IMR-90 (cell line): ENCODE data around the gene ADAMTS8. TPM values are rescaled to one million over a fixed set of nuclear protein-coding genes. Genes with fewer than 3 reads are reported as not detected.
A peak's percentile ranks its signal among the peaks of the same experiment; 100 is the strongest.

Experiments used
- ATAC-seq: fragments of 200-7000 bp; cut with Tn5 transposase; 2 replicates; pipeline ENCODE4 v1.9.1; 2020; ENCODE audit warnings: low read depth, mild to moderate bottlenecking, moderate library complexity
- BruUV-seq: library from RNA; stranded (reverse); fragments of 400-500 nt; replicated peaks from 2 replicates; lab custom pipeline; 2021; lab: Mats Ljungman, UMichigan
- CTCF ChIA-PET: fragments of 300-600 bp; formaldehyde crosslinking; extraction: SDS; loops from one replicate; lab custom pipeline; 2021; ENCODE audit warnings: antibody characterized with exemption; lab: Yijun Ruan, JAX
- POLR2A ChIA-PET: fragments of 300-600 bp; sonication (Branson Sonifier 250); formaldehyde crosslinking; loops from one replicate; lab custom pipeline; 2022; ENCODE audit warnings: antibody characterized with exemption; ENCODE audit not compliant: unreplicated experiment; lab: Charles Lee
- DNase-seq: peaks from one replicate; pipeline ENCODE4 v3.0.0; 2013
- H2AFZ ChIP-seq: replicated peaks from 2 replicates; pipeline ENCODE3; 2013; ENCODE audit warnings: low read length, mild to moderate bottlenecking; ENCODE audit not compliant: poor library complexity
- H2AK5ac ChIP-seq: 2 replicates; pipeline ENCODE4 v1.6.1; 2013; ENCODE audit warnings: low read depth, low read length, inconsistent platforms
- H2AK9ac ChIP-seq: replicated peaks from 2 replicates; pipeline ENCODE3; 2013; ENCODE audit warnings: mild to moderate bottlenecking, low read depth, low read length, moderate library complexity; ENCODE audit not compliant: poor library complexity
- H2BK120ac ChIP-seq: 2 replicates; pipeline ENCODE4 v1.6.1; 2013; ENCODE audit warnings: low read depth, low read length, inconsistent platforms
- H2BK15ac ChIP-seq: 3 replicates; pipeline ENCODE4 v1.6.1; 2013; ENCODE audit warnings: low read depth, low read length, inconsistent platforms
- H2BK20ac ChIP-seq: 2 replicates; pipeline ENCODE4 v1.6.1; 2013; ENCODE audit warnings: low read depth, mild to moderate bottlenecking, inconsistent platforms, low read length, moderate library complexity
- H2BK5ac ChIP-seq: 2 replicates; pipeline ENCODE4 v1.6.1; 2013; ENCODE audit warnings: mild to moderate bottlenecking, low read depth, low read length, inconsistent platforms; ENCODE audit not compliant: poor library complexity, severe bottlenecking
- H3K14ac ChIP-seq: replicated peaks from 2 replicates; pipeline ENCODE4 v1.6.1; 2013; ENCODE audit warnings: low read depth, low read length, inconsistent platforms
- H3K18ac ChIP-seq: 2 replicates; pipeline ENCODE4 v1.6.1; 2013; ENCODE audit warnings: low read depth, low read length, control low read depth
- H3K23ac ChIP-seq: 2 replicates; pipeline ENCODE4 v1.6.1; 2013; ENCODE audit warnings: low read depth, low read length, inconsistent platforms
- H3K27ac ChIP-seq: 2 replicates; pipeline ENCODE4 v1.5.1; 2013; ENCODE audit warnings: mild to moderate bottlenecking, control low read depth, low read length; ENCODE audit not compliant: insufficient read depth
- H3K27me3 ChIP-seq: 2 replicates; pipeline ENCODE4 v1.6.1; 2013; ENCODE audit warnings: low read length; ENCODE audit not compliant: control insufficient read depth, insufficient read depth
- H3K36me3 ChIP-seq: 2 replicates; pipeline ENCODE4 v1.6.1; 2013; ENCODE audit warnings: low read length, mixed read lengths; ENCODE audit not compliant: control insufficient read depth, insufficient read depth
- H3K4ac ChIP-seq: 2 replicates; pipeline ENCODE4 v1.6.1; 2013; ENCODE audit warnings: low read depth, low read length, inconsistent platforms
- H3K4me1 ChIP-seq: 2 replicates; pipeline ENCODE4 v1.6.1; 2013; ENCODE audit warnings: low read length, mixed read lengths; ENCODE audit not compliant: control insufficient read depth, insufficient read depth
- H3K4me2 ChIP-seq: 2 replicates; pipeline ENCODE4 v1.6.1; 2013; ENCODE audit warnings: low read depth, mild to moderate bottlenecking, control low read depth, low read length, moderate library complexity
- H3K4me3 ChIP-seq: 2 replicates; pipeline ENCODE4 v1.5.1; 2013; ENCODE audit warnings: low read depth, mild to moderate bottlenecking, control low read depth, low read length, moderate library complexity; ENCODE audit not compliant: insufficient read depth
- H3K56ac ChIP-seq: 2 replicates; pipeline ENCODE4 v1.6.1; 2013; ENCODE audit warnings: low read length, inconsistent platforms; ENCODE audit not compliant: insufficient read depth; ENCODE audit errors: extremely low read depth
- H3K79me1 ChIP-seq, 2 experiments: 2 replicates each; pipeline ENCODE4 v1.6.1; 2013; ENCODE audit warnings: low read length in 2 of 2, inconsistent platforms in 1 of 2, low read depth in 1 of 2
- H3K9ac ChIP-seq: 2 replicates; pipeline ENCODE4 v1.6.1; 2013; ENCODE audit warnings: low read depth, low read length, control low read depth
- H3K9me1 ChIP-seq: 2 replicates; pipeline ENCODE4 v1.6.1; 2013; ENCODE audit warnings: low read length, inconsistent platforms; ENCODE audit not compliant: insufficient read depth
- H3K9me3 ChIP-seq: 2 replicates; pipeline ENCODE4 v1.6.1; 2013; ENCODE audit warnings: low read length; ENCODE audit not compliant: control insufficient read depth, insufficient read depth
- H4K20me1 ChIP-seq: 2 replicates; pipeline ENCODE4 v1.6.1; 2013; ENCODE audit warnings: low read length, inconsistent platforms; ENCODE audit not compliant: insufficient read depth
- H4K5ac ChIP-seq: 2 replicates; pipeline ENCODE4 v1.6.1; 2013; ENCODE audit warnings: mild to moderate bottlenecking, low read depth, low read length, control low read depth
- H4K8ac ChIP-seq, 2 experiments: 2 replicates each; pipeline ENCODE4 v1.6.1; 2013; ENCODE audit warnings: low read depth in 2 of 2, low read length in 2 of 2, control low read depth in 1 of 2, inconsistent platforms in 1 of 2
- H4K91ac ChIP-seq: 2 replicates; pipeline ENCODE4 v1.6.1; 2013; ENCODE audit warnings: low read depth, low read length, inconsistent platforms; ENCODE audit not compliant: insufficient read depth
- MAZ ChIP-seq: IDR thresholded peaks from 2 replicates; pipeline ENCODE4 v1.6.1; 2012; ENCODE audit warnings: low read depth, mild to moderate bottlenecking, low read length, improper control_type of control experiment, moderate library complexity, borderline replicate concordance
- MXI1 ChIP-seq: IDR thresholded peaks from 2 replicates; pipeline ENCODE4 v1.6.1; 2012; ENCODE audit warnings: low read depth, mild to moderate bottlenecking, low read length, moderate library complexity, borderline replicate concordance
- NFE2L2 ChIP-seq: fragments of 150-350 bp; IDR thresholded peaks from 2 replicates; pipeline ENCODE4 v1.6.1; 2016; ENCODE audit warnings: low read depth, mild to moderate bottlenecking, low read length
- POLR2A ChIP-seq: IDR thresholded peaks from 2 replicates; pipeline ENCODE4 v1.6.1; 2012; ENCODE audit warnings: mild to moderate bottlenecking, low read depth, low read length
- RAD21 ChIP-seq: IDR thresholded peaks from 2 replicates; pipeline ENCODE4 v1.6.1; 2012; ENCODE audit warnings: low read length, improper control_type of control experiment
- RCOR1 ChIP-seq: IDR thresholded peaks from 2 replicates; pipeline ENCODE4 v1.6.1; 2012; ENCODE audit warnings: mild to moderate bottlenecking, low read length, improper control_type of control experiment; ENCODE audit not compliant: insufficient replicate concordance
- RFX5 ChIP-seq: IDR thresholded peaks from 2 replicates; pipeline ENCODE4 v1.8.0; 2012; ENCODE audit warnings: low read depth, mild to moderate bottlenecking, low read length, moderate library complexity
- WGBS, 2 experiments: methylation state at CpG; one replicate each; pipeline versions ENCODE4 v1.1.5 to v1.1.7; 2013; ENCODE audit warnings: missing lambda C conversion rate in 2 of 2; ENCODE audit not compliant: insufficient read length in 1 of 2; ENCODE audit errors: extremely low coverage in 2 of 2; 5-methylcytosine and 5-hydroxymethylcytosine counted together
- dilution Hi-C: fragments of 300-500 bp; cut with HindIII; formaldehyde crosslinking; loops from one replicate; pipeline ENCODE4 v1.14.3; 2018; ENCODE audit warnings: low sequenced_read_pairs; ENCODE audit not compliant: unreplicated experiment
- in situ Hi-C: fragments of 300-500 bp; cut with MboI; formaldehyde crosslinking; loops from 3 replicates; pipeline ENCODE4 v1.14.3; 2019; ENCODE audit warnings: low sequenced_read_pairs, inconsistent platforms, mixed read lengths
- intact Hi-C: fragments of 100-400 bp; cut with micrococcal nuclease; formaldehyde crosslinking; loops from 2 replicates; pipeline ENCODE4 v1.10.0; 2022
- polyA plus RNA-seq, 3 experiments: library from polyadenylated mRNA; depleted of rRNA; stranded (reverse); fragments of >200 nt; gene quantifications; 2 replicates each; pipeline ENCODE4 v1.2.3, GENCODE V29; 2012; ENCODE audit warnings: low replicate concordance in 1 of 3
- total RNA-seq: library from RNA; depleted of rRNA; stranded (reverse); fragments of >200 nt; gene quantifications from 2 replicates; pipeline ENCODE4 v1.2.3, GENCODE V29; 2012

The ADAMTS8 gene
- total and polyA plus RNA-seq, 2 of the 4 experiments (the other 2 are of a cell fraction), result under 0.01 to 0.60 TPM

GRCh38 chr11:130476200-130476921, 48.0 kb upstream of the ADAMTS8 start:
- peak overlapping the region; percentile 58 for H3K14ac ChIP-seq
- H4K91ac ChIP-seq, result peak overlapping the region; percentile 98
- H3K4me3 ChIP-seq, result no peak overlapping the region
- H4K20me1 ChIP-seq, result no peaks in the 10 kb centered on the region
- intact Hi-C loops (loop anchor here (5.0 kb wide), 2 partner anchors 126 to 161 kb away; no protein-coding TSS in a partner anchor), dilution Hi-C loops (no loop called here), in situ Hi-C loops (no loop called here)
- H3K27me3 ChIP-seq, result no peaks in the 10 kb centered on the region
- peak overlapping the region; percentile 97 for H2AK5ac ChIP-seq
- 95% methylated on average over 4 of the region's 12 CpGs; no CpG with 5 or more reads in 1 of the 2 experiments for WGBS, 2 experiments
- peaks cover 0 to 3% of the 10 kb centered on the region in 2 experiments; a peak in 1 of 4 replicates for H3K79me1 ChIP-seq
- H2AK9ac ChIP-seq, result peak overlapping the region; percentile 4
- ATAC-seq (no peak), DNase-seq (peak; percentile 10)
- BruUV-seq, result TSS peak; percentile 67
- ChIA-PET POLR2A (no interaction called here), CTCF (interaction anchor here (0.6 to 0.7 kb wide), 2 partner anchors 351 to 460 kb away, joined by 3 read pairs; no protein-coding TSS in a partner anchor)
- H2BK15ac ChIP-seq, result peak overlapping the region; percentile 99; the same call in 2 of the 3 replicates
- no peaks in the 10 kb centered on the region for H3K9me3 ChIP-seq
- no peak overlapping the region for H3K56ac ChIP-seq
- peak overlapping the region; percentile 72 to 78; a peak in 3 of 4 replicates for H4K8ac ChIP-seq
- H3K4me2 ChIP-seq, result no peak overlapping the region
- peak overlapping the region; percentile 97 for H3K4ac ChIP-seq
- peak overlapping the region; percentile 73 for H2AFZ ChIP-seq
- H2BK20ac ChIP-seq, result peak overlapping the region; percentile 97
- H4K5ac ChIP-seq, result peak overlapping the region; percentile 93
- H3K23ac ChIP-seq, result peak overlapping the region; percentile 70; the same call in 1 of the 2 replicates
- TF ChIP-seq MAZ (no peak), RAD21 (no peak), POLR2A (no peak), RFX5 (no peak), MXI1 (no peak), RCOR1 (no peak), NFE2L2 (no peak)
- H2BK120ac ChIP-seq, result peak overlapping the region; percentile 98
- peak overlapping the region; percentile 37 for H3K9ac ChIP-seq
- H2BK5ac ChIP-seq, result peak overlapping the region; percentile 93
- H3K18ac ChIP-seq, result peak overlapping the region; percentile 98
- peak overlapping the region; percentile 97 for H3K27ac ChIP-seq
- H3K4me1 ChIP-seq, result peaks cover 43% of the 10 kb centered on the region
- peaks cover 54% of the 10 kb centered on the region for H3K36me3 ChIP-seq
- H3K9me1 ChIP-seq, result peaks cover 33% of the 10 kb centered on the region
